GM20431 (cell line): Measurements from ENCODE around the gene BLMH.

Experiments used
- in situ Hi-C: fragments of 300-500 bp; cut with MseI, MboI; formaldehyde crosslinking; loops from one replicate; pipeline ENCODE4 v1.15.0; 2020; ENCODE audit warnings: low sequenced_read_pairs; ENCODE audit not compliant: unreplicated experiment

The BLMH gene

DNA sequence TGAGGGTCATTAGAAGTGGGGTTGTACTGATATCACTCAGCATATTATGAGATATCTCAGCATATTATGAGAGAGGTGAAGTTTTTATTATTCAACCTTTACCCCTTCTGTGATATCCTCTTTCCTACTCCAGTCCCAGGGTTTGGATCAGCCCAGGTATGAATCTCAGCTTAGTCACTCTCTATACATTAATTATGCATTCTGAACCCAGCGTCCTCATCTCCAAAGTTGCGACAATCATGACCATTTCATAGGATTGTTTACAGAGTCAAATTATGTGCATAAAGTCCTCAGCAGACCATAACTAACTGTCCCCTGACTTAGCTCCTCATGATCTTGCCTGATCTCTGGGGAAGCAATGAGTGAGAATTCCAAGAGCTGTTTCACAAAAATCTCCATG is 20.5 kb upstream of the BLMH start:
- in situ Hi-C loops = no loop called here

GRCh38 chr17:30310562-30310961 is 18.8 kb upstream of the BLMH start:
- in situ Hi-C loops = no loop called here

DNA sequence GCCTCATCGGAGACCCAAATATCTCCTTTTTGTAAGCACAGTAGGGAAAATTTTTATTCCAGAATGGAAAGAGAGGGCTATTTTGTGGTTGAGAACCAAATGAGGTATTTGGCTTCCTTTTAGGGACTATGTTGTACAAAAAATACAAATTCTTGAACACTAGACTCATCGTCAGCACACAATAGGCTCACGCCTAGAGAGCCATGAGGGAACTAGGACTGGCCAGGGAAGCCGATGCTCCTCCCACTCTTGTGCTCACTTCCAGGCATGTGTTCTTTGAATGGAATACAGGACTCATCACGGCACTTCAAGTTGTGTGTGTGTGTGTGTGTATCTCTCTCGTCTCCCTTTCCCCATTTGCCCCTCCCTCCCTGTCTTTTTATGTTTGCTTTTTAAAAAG is 17.8 kb upstream of the BLMH start:
- in situ Hi-C loops = no loop called here

DNA sequence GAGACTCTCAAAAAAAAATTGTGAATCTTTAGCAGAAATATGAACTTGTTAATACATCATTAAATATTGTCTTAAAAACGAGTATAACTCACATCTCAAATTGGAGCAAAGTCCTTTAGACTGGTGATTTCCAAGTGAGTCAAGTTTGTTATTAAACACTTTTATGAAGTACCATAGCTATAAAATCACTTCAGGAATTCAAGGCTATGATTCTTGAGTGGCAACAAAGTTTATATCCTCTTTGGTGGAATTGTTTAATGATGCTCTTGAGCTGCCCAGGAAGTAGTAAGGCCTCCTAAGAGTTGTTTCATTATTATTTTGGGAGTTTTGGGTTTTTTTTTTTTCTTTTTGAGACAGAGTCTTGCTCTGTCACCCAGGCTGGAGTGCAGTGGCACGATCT is 16.7 kb upstream of the BLMH start:
- in situ Hi-C loops = no loop called here

- in situ Hi-C loops = no loop called here
Observed at GRCh38 chr17:30304778-30305177, 13.0 kb upstream of the BLMH start.

DNA sequence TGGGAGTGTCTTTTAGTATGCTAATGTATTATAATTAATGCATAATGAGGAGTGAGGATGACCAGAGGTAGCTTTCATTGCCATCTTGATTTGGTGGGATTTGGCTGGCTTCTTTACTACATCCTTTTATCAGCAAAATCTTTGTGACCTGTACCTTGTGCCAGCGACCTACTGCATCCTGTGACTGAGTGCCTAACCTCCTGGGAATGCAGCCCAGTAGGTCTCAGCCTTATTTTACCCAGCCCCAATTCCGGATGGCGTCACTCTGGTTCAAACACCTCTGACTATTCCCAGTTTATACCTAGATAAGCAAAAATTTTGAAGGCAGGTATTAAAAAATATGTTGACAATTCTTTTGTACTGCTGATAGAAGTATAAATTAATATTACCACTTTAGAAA is 10.5 kb upstream of the BLMH start:
- in situ Hi-C loops = no loop called here

- in situ Hi-C loops = no loop called here
Observed at GRCh38 chr17:30300818-30301217, 9.1 kb upstream of the BLMH start.

- in situ Hi-C loops = no loop called here
Observed at GRCh38 chr17:30299000-30299399, 7.3 kb upstream of the BLMH start.

DNA sequence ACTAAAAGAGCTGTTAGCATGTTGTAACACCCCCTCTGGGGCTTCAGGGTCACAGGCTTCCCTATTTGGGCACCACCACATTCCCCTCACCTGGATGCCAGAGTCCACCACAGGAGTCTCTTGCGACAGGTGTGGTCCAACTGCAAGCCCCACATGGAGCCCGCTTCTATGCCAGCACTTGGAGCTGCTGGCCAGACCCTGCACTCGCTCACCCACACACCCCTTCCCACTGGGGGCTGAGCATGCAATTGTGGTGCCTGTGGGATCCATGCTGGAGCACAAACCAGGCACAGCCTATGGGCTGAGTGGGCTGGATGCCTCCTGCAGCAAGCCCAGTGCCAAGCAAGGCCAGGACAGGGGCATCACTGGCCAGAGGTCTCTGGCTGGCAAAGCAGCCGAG is 6.0 kb upstream of the BLMH start:
- in situ Hi-C loops = no loop called here

GRCh38 chr17:30296499-30297080 is 4.8 kb upstream of the BLMH start:
- in situ Hi-C loops = no loop called here

GRCh38 chr17:30292286-30292858 is 628 bp upstream of the BLMH start:
- in situ Hi-C loops = no loop called here

GRCh38 chr17:30290696-30291542 is 825 bp downstream of the BLMH start:
- in situ Hi-C loops = no loop called here

- in situ Hi-C loops = no loop called here
Observed at GRCh38 chr17:30290077-30290476, 1.7 kb downstream of the BLMH start.

GRCh38 chr17:30279156-30279555 is 12.6 kb downstream of the BLMH start:
- in situ Hi-C loops = no loop called here

DNA sequence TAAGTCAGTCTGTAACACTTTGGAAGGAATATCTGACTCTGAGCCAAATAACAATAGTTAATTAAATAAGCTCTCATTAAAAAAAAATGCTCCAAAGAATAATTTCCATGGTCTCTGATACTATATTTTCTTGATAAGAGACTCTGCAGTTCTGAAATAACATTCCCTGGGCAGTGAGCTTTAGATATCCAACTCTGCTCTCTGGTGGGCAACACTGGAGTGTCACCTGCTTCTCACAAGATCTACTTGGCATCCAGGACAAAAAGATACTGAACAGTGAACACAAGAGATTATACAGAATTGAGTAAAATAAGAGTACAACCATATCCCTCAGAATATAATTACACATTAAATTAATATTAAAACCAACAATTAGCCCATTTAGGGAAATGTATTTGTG is 13.7 kb downstream of the BLMH start:
- in situ Hi-C loops = no loop called here

GRCh38 chr17:30275911-30276310 is 15.8 kb downstream of the BLMH start:
- in situ Hi-C loops = no loop called here

GRCh38 chr17:30274887-30275286 is 16.9 kb downstream of the BLMH start:
- in situ Hi-C loops = no loop called here

- in situ Hi-C loops = no loop called here
Observed at GRCh38 chr17:30273373-30273772, 18.4 kb downstream of the BLMH start.

- in situ Hi-C loops = no loop called here
Observed at GRCh38 chr17:30271102-30271501, 20.6 kb downstream of the BLMH start.

- in situ Hi-C loops = no loop called here
Observed at GRCh38 chr17:30267625-30268024, 24.1 kb downstream of the BLMH start.

DNA sequence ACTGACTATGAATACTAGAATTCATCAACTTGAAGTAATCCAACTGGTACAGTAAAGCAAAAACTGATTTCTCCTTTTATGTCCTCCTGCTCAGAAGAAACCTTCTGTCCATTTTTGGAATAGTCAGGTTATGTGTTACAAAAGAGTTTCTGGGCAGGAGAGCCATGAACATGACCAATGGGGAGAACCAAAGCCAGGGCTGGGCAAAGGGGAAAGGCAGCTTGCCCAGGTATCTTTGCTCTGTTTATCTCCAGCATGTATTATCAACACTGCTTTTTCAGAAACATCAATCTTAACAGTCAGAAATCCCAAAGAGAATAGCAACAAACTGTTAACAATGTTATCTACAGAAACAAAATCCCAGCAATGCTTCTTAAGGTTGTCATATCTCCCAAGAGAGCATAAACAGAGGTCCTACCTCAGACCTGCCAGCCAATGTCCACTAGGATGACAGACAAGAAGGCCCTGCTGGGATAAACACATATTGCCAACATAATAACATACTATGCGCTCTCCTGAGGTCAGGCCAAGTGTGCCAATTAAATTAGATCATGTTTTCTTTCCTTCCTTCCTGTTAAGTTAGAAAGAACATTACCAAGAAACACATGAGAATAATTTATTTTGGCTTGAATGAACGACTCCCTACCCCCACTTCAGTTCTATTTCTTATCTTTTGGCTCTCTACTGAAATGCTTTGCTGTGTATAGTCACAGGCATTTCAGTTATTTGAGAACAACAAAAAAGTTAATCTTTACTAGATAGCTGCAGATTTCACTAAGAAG is 28.0 kb downstream of the BLMH start:
- in situ Hi-C loops = no loop called here
